ENCODE data around the gene ACTA2. TPM values are rescaled to one million over a fixed set of nuclear protein-coding genes. Genes with fewer than 3 reads are reported as not detected.

The ACTA2 gene
- polyA plus RNA-seq = 100 to 1,000 TPM in 2 of 3 donors, 10 to 100 TPM in 1; 37.2 to 242 (median 231) TPM

DNA sequence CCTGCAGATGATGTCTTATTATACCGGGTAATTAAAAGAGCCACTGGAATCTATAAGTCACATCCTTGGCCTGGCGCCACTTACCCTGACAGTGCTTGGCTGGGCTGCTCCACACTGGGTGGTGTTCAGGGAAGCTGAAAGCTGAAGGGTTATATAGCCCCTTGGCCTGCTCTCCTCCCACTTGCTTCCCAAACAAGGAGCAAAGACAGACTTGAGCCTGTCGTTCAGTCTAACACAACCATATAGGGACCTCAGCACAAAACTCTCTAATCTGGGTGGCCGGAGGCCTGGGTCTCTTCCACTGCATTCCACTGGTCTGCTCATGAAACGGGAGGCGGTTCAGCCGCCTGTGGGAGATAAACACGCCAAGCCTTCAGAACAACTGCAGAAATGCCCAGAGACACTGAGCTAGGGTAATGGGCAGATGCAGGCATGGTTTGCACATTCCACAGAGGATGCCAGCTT, at the start of gene ACTA2:
Gene ACTA2, minus strand, starts transcription at position 127 of the 465 bp plus-strand sequence. CDS start 3,843 bp downstream, outside the sequence.
- H3K27ac ChIP-seq (ENCODE audit: low read depth, low read length) = no peak within 1 kb of the TSS
- WGBS, 3 donors = 68 to 71% (median 68%) methylated on average over 8 of the region's 8 CpGs

DNA sequence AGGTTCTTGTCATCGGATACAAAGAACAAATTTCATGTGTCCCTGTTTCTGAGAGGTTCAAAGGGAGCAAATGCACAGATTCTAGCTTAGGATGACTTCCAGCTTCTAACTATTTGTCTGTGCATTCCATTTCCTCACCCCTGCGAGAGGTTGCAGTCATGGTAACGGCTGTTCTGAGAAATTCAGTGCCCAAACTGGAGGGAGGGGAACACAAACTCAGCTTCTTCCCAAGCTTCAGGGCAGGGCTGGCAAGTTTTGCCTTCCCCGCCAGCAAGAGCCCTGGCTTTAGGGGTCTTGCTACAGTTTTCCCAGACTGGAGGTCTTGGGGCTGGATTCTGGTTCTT, 49.1 kb upstream of the ACTA2 start:
- H3K27ac ChIP-seq (ENCODE audit: low read depth, low read length) = no peak overlapping the region
- 49 to 78% (median 54%) methylated on average over 4 of the region's 4 CpGs for WGBS, 3 donors

DNA sequence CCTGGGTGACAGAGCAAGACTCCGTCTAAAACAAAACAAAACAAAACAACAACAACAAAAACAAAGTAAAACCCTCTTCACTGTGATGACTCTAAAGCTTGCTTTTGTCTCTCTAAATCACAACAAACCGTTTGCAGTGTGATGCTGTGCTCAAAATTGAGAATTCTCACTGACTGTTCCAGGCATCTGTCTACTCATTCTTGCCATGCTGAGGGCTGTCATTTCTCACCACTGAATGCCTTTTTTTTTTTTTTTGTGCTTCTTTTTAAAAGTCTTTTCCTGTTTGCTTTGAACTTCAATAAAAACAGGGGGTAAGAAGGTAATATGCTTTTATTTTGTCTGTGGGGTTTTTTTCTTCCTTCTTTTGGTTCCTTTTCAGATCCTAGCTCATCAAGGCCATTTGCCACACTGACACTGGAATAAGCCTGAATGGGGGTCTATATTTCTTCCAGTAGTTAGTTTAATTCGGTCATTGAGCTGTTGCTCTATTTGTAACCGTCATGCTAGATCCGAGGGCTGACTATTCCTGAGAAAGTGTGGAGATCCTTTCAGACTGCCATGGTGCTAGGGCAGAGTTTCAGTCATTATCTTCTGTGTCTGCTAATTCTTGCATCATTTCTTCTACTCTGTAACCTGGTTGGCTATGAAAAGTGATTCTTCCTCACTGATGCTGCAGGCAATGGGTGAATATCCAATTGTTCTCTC, 48.6 kb upstream of the ACTA2 start:
- no peak overlapping the region for H3K27ac ChIP-seq (ENCODE audit: low read depth, low read length)
- WGBS, 3 donors = 61 to 76% (median 64%) methylated on average over 5 of the region's 5 CpGs

DNA sequence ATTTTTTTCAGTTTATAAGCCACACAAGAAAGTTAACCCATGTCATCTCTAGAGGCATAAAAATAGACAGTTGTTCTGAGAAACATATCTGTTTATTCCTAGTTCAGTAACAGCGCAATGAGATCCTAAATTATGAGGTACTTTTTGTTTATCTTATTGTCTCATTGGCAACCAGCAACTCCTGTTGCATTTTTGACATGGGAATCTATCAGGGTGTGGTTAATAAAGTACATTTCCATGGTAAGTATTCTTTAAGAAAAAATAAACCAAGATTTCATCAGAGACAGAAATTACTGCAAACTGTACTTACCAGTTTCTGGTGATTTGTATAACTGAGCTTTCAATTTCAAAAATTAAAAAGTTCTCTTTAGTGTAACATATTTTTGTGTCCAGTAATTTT, 47.1 kb upstream of the ACTA2 start:
- 58 to 89% (median 60%) methylated on average over 1 of the region's 1 CpG for WGBS, 3 donors
- no peak overlapping the region for H3K27ac ChIP-seq (ENCODE audit: low read depth, low read length)

DNA sequence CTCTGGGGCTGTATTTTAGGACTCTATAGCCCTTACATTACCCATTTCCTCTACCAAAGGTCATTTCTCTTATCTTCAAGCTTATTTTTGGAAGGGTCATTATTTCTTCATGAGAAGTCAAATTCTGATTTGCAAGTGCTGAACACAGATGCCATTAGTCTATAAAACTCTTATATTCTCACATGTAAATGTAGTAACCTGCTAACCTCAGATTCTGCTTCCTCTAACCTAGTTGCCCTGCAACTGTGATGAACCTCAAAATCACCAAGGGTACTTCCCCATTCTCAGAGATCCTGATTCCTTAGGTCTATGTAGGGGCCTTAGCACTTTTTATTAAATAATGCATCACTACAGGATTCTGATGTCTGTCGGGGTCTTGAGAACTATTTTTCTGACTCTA, 44.4 kb upstream of the ACTA2 start:
- WGBS, 3 donors = 86 to 93% (median 88%) methylated on average over 1 of the region's 1 CpG
- no peak overlapping the region for H3K27ac ChIP-seq (ENCODE audit: low read depth, low read length)

DNA sequence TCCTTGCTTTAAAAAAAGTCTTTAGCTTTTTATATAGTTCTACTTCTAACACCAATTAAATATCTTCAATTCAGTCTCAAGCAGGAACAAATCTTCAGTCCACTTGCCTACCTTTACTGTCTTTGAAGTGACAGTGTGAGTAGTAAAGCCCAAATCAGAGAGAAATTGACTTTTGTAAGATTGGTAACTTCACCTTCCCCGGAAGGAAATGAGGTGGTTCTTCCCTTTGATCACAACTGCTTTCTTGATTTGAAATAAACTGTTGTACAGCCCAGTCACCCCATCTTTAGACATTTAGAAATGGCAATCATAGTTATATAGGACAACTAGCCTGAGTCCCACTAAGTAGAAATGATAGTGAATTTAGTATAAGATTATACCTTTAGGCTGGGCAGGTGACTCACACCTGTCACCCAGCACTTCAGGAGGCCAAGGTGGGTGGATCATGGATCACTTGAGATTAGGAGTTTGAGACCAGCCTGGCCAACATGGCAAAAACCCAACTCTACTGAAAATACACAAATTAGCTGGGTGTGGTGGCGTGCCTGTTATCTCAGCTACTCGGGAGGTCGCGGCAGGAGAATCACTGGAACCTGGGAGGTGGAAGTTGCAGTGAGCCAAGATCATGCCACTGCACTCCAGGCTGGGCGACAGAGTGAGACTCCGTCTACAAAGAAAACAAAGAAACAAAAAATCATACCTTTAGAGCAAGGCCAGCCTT, 42.7 kb upstream of the ACTA2 start:
- WGBS, 3 donors = 73 to 78% (median 74%) methylated on average over 7 of the region's 7 CpGs
- no peak overlapping the region for H3K27ac ChIP-seq (ENCODE audit: low read depth, low read length)

DNA sequence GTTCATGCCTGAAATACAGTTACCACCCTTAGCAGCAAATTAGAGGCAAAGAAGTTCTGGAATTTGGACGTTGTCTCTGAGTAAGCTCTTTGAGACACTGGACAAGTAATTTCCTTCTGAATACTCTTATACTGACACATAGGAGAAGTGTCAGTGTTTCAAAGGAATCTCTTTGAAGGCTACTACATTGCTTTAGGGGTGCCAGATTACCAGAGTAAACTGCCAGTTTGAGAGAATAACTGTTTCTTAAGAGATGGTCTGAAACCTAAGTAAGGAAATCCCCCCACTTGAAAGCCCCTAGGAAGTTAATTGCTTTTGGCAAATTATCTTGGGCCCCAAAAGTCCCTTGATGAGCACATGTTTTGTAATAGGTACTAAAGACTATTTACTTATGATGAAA, 41.4 kb upstream of the ACTA2 start:
- WGBS, 3 donors = 17 to 78% (median 35%) methylated on average over 1 of the region's 1 CpG
- no peak overlapping the region for H3K27ac ChIP-seq (ENCODE audit: low read depth, low read length)

DNA sequence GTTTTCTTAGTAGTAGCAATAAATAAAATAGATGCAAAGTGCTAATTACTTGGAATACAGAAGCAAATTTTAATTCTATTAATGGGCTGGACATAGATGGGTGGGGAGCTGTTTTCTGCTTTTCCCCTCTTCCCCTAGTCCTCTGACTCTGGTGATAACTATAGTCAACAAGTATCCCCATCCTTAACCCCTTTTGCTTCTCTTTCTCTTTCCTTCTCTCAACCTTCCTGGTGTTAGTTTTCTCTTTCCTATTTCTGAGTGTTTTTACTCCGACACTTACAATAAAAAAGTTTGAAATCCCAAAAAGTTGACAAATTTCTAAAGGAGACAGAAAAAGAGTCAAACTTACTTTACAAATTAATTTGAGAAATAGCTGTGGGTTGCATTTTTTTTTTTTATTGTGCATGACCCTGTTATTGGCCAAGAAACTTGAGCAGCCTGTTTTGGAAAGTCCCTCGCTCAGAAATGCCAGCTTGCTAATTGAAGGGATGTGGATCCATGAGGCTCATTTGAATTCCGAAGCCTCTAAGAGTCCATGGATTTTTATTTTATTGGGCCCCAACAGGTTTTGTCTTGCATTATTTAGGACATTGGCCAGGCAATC, 40.5 kb upstream of the ACTA2 start:
- no peak overlapping the region for H3K27ac ChIP-seq (ENCODE audit: low read depth, low read length)
- WGBS, 3 donors = 39 to 58% (median 52%) methylated on average over 3 of the region's 3 CpGs

DNA sequence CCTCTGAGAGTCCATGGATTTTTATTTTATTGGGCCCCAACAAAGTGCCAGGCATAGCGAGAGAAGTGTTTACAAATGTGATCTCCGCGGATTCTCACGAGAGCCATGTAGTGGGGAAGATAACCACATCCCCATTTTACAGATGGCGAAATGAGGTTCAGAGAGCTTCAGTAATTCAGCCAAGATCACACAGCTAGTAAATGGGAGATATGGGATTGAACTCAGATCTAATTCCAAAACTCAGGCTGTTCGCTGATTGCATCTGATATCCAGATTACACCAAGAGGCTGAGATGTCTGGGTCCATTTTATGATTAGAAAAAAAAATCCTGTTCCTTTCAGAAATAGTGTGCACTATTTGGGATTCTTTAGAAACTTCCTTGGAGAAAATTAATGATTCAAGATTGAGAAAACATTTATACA, 39.3 kb upstream of the ACTA2 start:
- 4 to 19% (median 7%) methylated on average over 6 of the region's 6 CpGs for WGBS, 3 donors
- H3K27ac ChIP-seq (ENCODE audit: low read depth, low read length) = peak overlapping the region; percentile 88

DNA sequence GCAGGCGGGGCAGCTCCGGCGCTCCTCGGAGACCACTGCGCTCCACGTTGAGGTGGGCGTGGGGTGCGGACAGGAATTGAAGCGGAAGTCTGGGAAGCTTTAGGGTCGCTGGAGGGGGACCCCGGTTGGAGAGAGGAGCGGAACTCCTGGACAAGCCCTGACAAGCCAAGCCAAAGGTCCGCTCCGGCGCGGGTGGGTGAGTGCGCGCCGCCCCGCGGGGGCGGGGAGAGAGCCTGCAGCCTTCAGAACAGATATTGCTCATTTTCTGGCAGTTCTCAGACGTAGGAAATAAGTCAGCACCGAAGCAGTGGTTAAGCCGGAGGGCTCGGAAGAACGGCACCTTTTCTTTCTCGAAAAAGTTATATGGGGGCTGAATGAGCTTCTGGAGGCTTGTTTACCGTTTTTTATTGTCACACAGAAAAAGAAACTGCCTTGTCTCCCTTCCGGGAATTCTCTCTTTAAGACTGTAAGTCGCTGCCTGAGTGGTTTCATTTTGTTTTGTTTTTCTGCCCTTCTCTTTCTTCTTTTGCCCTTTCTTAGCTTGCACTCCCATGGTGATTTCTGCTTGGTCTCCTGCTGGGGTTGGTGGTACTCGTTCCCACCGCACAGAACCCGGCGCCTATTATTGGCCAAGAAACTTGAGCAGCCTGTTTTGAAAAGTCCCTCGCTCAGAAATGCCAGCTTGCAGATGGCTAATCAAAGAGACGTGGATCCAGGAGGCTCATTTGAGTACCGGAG, 38.8 kb upstream of the ACTA2 start:
- 0% methylated on average over 37 to 38 of the region's 38 CpGs for WGBS, 3 donors
- peak overlapping the region; percentile 88 for H3K27ac ChIP-seq (ENCODE audit: low read depth, low read length)

DNA sequence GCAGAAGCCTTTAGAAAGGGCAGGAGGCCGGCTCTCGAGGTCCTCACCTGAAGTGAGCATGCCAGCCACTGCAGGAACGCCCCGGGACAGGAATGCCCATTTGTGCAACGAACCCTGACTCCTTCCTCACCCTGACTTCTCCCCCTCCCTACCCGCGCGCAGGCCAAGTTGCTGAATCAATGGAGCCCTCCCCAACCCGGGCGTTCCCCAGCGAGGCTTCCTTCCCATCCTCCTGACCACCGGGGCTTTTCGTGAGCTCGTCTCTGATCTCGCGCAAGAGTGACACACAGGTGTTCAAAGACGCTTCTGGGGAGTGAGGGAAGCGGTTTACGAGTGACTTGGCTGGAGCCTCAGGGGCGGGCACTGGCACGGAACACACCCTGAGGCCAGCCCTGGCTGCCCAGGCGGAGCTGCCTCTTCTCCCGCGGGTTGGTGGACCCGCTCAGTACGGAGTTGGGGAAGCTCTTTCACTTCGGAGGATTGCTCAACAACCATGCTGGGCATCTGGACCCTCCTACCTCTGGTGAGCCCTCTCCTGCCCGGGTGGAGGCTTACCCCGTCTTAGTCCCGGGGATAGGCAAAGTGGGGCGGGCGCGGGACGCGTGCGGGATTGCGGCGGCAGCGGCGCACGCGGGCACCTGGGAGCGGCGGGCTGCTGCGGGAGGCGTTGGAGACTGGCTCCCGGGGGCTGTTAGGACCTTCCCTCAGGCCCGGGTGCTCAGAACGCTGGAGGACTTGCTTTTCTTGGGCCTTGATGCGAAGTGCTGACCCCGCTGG, 38.0 kb upstream of the ACTA2 start, which contains the start of gene FAS:
Gene FAS, plus strand, starts transcription at position 415 of the 777 bp plus-strand sequence. Its CDS starts 79 bp downstream, at position 494.
- WGBS, 3 donors = 0% methylated on average over 45 to 51 of the region's 51 CpGs

DNA sequence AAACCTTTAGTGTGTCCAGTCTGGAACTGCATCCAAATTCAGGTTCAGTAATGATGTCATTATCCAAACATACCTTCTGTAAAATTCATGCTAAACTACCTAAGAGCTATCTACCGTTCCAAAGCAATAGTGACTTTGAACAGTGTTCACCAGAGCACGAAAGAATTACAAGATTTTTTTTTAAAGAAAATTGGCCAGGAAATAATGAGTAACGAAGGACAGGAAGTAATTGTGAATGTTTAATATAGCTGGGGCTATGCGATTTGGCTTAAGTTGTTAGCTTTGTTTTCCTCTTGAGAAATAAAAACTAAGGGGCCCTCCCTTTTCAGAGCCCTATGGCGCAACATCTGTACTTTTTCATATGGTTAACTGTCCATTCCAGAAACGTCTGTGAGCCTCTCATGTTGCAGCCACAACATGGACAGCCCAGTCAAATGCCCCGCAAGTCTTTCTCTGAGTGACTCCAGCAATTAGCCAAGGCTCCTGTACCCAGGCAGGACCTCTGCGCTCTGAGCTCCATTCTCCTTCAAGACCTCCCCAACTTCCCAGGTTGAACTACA, 37.3 kb upstream of the ACTA2 start:
- WGBS, 3 donors = 2 to 39% (median 3%) methylated on average over 8 of the region's 8 CpGs
- H3K27ac ChIP-seq (ENCODE audit: low read depth, low read length) = no peak overlapping the region

More for the DNA sequence above, 38.0 kb upstream of the ACTA2 start, which contains the start of gene FAS:
- peak within 1 kb of the TSS; percentile 88 for H3K27ac ChIP-seq (ENCODE audit: low read depth, low read length)

DNA sequence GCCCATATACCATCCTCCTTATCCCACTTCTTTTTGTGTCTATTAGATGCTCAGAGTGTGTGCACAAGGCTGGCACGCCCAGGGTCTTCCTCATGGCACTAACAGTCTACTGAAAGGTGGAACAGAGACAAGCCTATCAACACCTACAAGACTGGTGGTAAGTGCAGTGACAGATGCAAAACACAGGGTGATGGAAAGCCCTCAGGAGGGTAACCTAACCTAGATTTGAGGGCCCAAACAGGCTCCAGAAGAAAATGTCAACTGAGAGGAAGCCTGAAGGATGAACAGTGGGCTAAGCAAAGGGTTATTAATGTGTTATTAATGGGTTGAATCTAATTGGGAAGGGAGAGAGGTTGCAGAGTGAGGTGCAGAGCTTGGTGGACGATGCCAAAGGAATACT, 36.9 kb upstream of the ACTA2 start:
- no peak overlapping the region for H3K27ac ChIP-seq (ENCODE audit: low read depth, low read length)

DNA sequence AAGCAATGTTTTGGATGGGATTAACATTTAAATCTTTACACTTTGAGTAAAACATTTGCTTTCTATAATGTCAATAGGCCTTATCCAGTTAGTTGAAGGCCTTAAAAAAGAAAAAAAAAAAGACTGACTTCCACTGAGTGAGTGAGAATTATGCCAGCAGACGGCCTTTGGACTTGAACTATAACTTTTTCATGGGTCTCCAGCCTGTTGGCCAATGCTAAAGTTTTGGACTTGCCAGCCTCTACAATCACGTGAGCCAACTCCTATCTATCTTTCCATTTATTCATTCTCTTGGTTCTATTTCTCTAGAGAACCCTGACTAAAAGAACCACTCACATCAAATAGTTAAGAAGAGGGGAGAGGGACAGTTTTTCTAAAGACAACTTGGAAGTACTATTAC, 35.3 kb upstream of the ACTA2 start:
- 55 to 57% (median 55%) methylated on average over 2 of the region's 2 CpGs for WGBS, 3 donors
- no peak overlapping the region for H3K27ac ChIP-seq (ENCODE audit: low read depth, low read length)

More for the DNA sequence above, 36.9 kb upstream of the ACTA2 start:
- WGBS, 3 donors = 42 to 56% (median 53%) methylated on average over 2 of the region's 2 CpGs

DNA sequence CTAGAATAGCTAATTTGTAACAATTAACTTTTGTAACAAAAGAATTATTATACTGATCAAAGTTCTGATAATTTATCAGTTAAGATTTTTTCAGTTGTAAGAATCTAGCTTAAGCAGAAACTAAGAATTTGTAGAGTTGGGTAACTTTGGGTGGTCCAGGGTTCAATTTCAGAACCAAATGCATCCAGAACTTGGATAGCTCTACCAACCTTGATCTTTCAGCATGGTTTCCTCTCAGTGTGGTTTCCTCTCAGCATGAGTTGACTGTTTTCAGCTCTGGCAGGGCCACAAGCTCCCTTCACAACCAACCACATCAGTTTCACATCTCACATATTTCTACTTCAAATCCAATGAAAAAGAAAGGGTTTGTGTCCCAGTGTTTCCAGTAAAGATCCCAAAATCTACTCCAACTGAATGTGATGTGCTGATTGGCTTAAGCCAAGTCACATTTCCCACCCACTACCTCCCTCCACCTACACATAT, 34.7 kb upstream of the ACTA2 start:
- no peak overlapping the region for H3K27ac ChIP-seq (ENCODE audit: low read depth, low read length)

DNA sequence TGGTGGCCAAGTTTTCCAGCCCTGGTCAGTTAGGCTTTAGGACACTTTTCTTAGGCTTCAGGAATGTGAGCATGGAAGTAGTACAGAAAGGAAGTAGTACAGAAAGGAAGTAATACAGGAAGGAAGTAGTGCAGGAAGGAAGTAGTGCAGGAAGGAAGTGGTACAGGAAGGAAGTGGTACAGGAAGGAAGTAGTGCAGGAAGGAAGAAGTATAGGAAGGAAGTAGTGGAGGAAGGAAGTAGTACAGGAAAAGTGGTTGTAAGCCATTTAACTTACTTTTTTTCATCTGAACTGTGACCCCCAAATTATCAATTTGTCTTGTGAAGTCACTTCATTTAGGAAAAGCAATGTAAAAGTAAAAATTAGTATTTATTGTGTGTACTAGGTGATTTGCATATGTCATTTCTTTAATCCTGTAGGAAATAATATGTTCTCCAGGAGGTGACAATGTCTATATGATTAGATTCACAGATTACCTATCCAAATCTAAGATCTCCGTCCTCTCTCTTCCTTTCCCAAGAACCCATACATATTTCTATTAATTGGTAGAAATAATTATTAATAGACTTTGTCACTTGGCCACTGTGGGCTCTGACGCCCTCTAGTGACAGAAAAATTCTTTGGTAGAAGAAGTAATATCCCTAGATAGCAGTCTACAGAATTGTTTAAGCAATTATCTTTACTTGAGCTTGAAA, 34.1 kb upstream of the ACTA2 start:
- no peak overlapping the region for H3K27ac ChIP-seq (ENCODE audit: low read depth, low read length)
- 13 to 27% (median 25%) methylated on average over 2 of the region's 2 CpGs for WGBS, 3 donors

DNA sequence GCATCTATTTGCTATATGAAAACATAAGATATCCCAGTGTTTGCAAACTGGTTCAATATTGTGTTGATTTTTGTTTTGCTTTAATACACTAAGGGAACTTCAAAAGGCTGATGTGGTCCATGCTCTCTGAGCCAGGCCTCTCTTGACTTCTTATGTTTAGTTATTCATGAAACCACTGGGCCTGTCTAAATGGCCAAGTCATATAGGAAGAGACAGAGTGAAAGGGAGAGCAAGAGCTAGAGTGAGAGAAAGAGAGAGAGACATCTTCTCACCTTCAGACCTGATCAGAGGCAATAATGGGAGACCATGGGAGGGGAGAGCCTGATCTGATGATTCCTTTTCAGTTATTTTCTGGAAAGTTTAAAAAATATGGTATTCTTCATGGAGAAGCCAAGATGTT, 32.0 kb upstream of the ACTA2 start:
- H3K27ac ChIP-seq (ENCODE audit: low read depth, low read length) = no peak overlapping the region

All from adipose tissue (tissue), 3 donors.